ENCODE measurements around the gene SORCS1.

Gene SORCS1

DNA sequence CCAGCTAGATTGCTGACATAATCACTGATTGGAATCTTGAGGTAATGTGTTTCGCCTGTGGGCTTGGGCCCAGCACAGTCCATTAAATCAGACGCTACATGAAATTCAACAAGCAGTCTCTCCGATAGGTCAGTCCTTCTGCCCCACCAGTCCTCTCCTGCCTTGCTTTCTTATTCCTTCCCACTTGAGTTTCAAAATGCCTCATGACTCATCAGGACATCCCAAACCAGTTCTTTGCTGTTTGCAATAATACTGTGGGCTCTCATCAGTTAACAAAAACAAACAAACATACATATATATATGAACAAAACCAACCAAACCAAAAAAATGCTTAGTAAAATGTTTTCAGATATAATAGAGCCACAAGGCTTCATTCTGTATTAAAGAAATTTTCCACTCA is 599.0 kb downstream of the SORCS1 start:
- no peaks in the 10 kb centered on the region for H3K79me2 ChIP-seq
- no peaks in the 10 kb centered on the region for H3K36me3 ChIP-seq (ENCODE audit: control insufficient read depth, insufficient read depth, low read length)
- no peak overlapping the region for H2AFZ ChIP-seq
- H3K4me1 ChIP-seq: no peaks in the 10 kb centered on the region
- H3K4me2 ChIP-seq (ENCODE audit: low read length): no peak overlapping the region
- H3K4me3 ChIP-seq (ENCODE audit: low read depth, low read length): no peak overlapping the region
- no peak for TF ChIP-seq CTCF (IDR thresholded peaks at IDR 0.05)
- H3K9ac ChIP-seq: no peak overlapping the region
- no peak overlapping the region for H3K27ac ChIP-seq
- no peaks in the 10 kb centered on the region for H3K27me3 ChIP-seq (ENCODE audit: control insufficient read depth, insufficient read depth, low read length)
- no peaks in the 10 kb centered on the region for H3K9me3 ChIP-seq (ENCODE audit: control insufficient read depth, low read length)

DNA sequence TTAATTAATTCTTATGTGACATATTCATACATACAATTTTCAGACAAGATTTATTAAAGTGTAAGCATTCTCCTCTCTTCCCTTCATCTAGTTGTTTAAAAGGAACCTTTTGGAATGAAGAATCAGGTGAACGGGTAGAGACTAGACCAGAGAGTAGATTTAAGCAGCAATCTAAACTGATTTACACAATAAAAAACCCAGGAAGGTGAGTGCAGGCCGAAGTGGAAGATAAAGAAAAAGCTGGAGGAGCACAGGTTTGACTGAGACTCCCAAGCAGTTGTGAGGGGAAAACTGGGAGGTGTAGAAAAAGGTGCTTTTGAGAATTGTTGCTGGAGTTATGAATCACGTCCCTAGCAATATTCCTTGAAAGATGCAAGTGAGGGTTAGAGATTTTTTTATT is 601.1 kb downstream of the SORCS1 start:
- TF ChIP-seq CTCF (IDR thresholded peaks at IDR 0.05): no peak
- Histone ChIP-seq H3K9me3 (ENCODE audit: control insufficient read depth, low read length) (no peaks in the 10 kb centered on the region), H3K27me3 (ENCODE audit: control insufficient read depth, insufficient read depth, low read length) (no peaks in the 10 kb centered on the region), H3K4me1 (no peaks in the 10 kb centered on the region), H3K9ac (no peak overlapping the region), H3K27ac (no peak overlapping the region), H3K36me3 (ENCODE audit: control insufficient read depth, insufficient read depth, low read length) (no peaks in the 10 kb centered on the region), H2AFZ (no peak overlapping the region), H3K4me2 (ENCODE audit: low read length) (no peak overlapping the region), H3K79me2 (no peaks in the 10 kb centered on the region), H3K4me3 (ENCODE audit: low read depth, low read length) (no peak overlapping the region)

DNA sequence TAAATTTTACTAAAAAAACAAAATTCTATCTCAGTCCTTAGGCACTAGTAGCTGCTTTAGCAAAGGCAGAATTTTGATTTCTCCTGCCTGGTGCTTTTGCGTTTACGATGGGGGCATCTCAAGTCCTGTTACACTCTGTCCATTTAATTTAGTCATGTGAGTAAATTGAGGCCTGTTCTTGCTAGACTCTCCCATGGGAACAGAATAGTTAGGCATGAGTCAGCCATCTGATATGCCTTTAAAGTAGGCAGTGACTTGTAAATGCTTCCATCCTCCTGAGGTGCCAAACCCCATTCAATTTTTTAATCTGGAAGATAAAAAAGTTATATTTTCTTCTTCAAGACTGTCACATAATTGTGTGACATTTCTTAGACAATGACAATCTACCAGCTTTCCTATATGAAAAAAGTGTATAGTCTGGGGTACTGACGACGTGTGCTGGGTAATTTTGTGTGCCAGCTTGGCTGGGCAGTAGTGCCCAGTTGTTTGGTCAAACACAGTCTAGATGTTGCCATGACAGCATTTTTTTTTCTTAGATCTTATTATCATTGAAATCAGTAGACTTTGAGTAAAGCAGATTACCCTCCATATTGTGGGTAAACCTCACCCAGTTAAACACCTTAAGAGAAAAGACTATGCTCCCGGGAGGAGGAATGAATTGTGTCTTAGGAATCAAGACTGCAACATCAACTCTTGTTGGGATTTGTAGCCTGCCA is 603.4 kb downstream of the SORCS1 start:
- H3K4me3 ChIP-seq (ENCODE audit: low read depth, low read length): no peak overlapping the region

GRCh38 chr10:106559442-106559841 is 605.1 kb downstream of the SORCS1 start:
- no peaks in the 10 kb centered on the region for H3K4me1 ChIP-seq
- H3K4me2 ChIP-seq (ENCODE audit: low read length): no peak overlapping the region
- H2AFZ ChIP-seq: no peak overlapping the region
- H3K9me3 ChIP-seq (ENCODE audit: control insufficient read depth, low read length): no peaks in the 10 kb centered on the region
- TF ChIP-seq CTCF (IDR thresholded peaks at IDR 0.05): no peak
- no peaks in the 10 kb centered on the region for H3K36me3 ChIP-seq (ENCODE audit: control insufficient read depth, insufficient read depth, low read length)
- no peaks in the 10 kb centered on the region for H3K27me3 ChIP-seq (ENCODE audit: control insufficient read depth, insufficient read depth, low read length)
- H3K4me3 ChIP-seq (ENCODE audit: low read depth, low read length): no peak overlapping the region
- no peak overlapping the region for H3K9ac ChIP-seq
- no peak overlapping the region for H3K27ac ChIP-seq
- no peaks in the 10 kb centered on the region for H3K79me2 ChIP-seq

More for the DNA sequence above, 603.4 kb downstream of the SORCS1 start:
- Histone ChIP-seq H3K27ac (no peak overlapping the region), H3K79me2 (no peaks in the 10 kb centered on the region), H3K9ac (no peak overlapping the region), H3K27me3 (ENCODE audit: control insufficient read depth, insufficient read depth, low read length) (no peaks in the 10 kb centered on the region), H3K4me1 (no peaks in the 10 kb centered on the region), H3K36me3 (ENCODE audit: control insufficient read depth, insufficient read depth, low read length) (no peaks in the 10 kb centered on the region), H3K4me2 (ENCODE audit: low read length) (no peak overlapping the region), H3K9me3 (ENCODE audit: control insufficient read depth, low read length) (no peaks in the 10 kb centered on the region), H2AFZ (no peak overlapping the region)
- no peak for TF ChIP-seq CTCF (IDR thresholded peaks at IDR 0.05)
